ENCODE measurements around the gene SP6.

- TF ChIP-seq CTCF (IDR thresholded peaks at IDR 0.05; ENCODE audit: low read depth, low read length): peak; percentile 74
- TF ChIP-seq EZH2phosphoT487 (IDR thresholded peaks at IDR 0.05; ENCODE audit: low read depth): no peak
Observed at GRCh38 chr17:47802341-47803022, 48.5 kb downstream of the SP6 start.

Data from OCI-LY3 (cell line).